K562 (cell line): ENCODE results near the gene GATA1. TPM values are rescaled to one million over a fixed set of nuclear protein-coding genes. Genes with fewer than 3 reads are reported as not detected.

Experiments used
- BRD4 ChIP-seq: fragments of 200-600 bp; sonication (generic); IDR thresholded peaks from 2 replicates; pipeline ENCODE4 v1.6.1; 2017; ENCODE audit warnings: inconsistent platforms
- GABPB2 ChIP-seq: fragments of 250-450 bp; sonication (Bioruptor Pico); conservative IDR thresholded peaks from 2 replicates; pipeline ENCODE4 v1.5.1; 2021; ENCODE audit warnings: mild to moderate bottlenecking
- HDGF ChIP-seq: fragments of 450-650 bp; IDR thresholded peaks from 2 replicates; pipeline ENCODE4 v1.6.1; 2016
- MCM3 ChIP-seq: fragments of 450-650 bp; IDR thresholded peaks from 2 replicates; pipeline ENCODE4 v1.6.1; 2016
- MLX ChIP-seq, 2 experiments: fragments of 450-650 bp in 1 of 2; sonication (generic) in 1 of 2; formaldehyde crosslinking; conservative IDR thresholded peaks; 2 replicates each; pipeline versions ENCODE4 v1.4.0 to v1.8.1; 2020 to 2022; ENCODE audit warnings: mild to moderate bottlenecking in 1 of 2, missing genetic modification reagents in 1 of 2
- RNF219 ChIP-seq: fragments of 250-450 bp; sonication (Bioruptor Pico); IDR thresholded peaks from 2 replicates; pipeline ENCODE4 v1.5.0; 2022; ENCODE audit warnings: mild to moderate bottlenecking
- SMAD2 ChIP-seq: fragments of 150-350 bp; IDR thresholded peaks from 2 replicates; pipeline ENCODE4 v1.6.1; 2014; ENCODE audit warnings: low read depth, mild to moderate bottlenecking, low read length
- STAT5A ChIP-seq: IDR thresholded peaks from 2 replicates; pipeline ENCODE4 v1.6.1; 2012; ENCODE audit warnings: low read length, inconsistent platforms, borderline replicate concordance
- YY1 ChIP-seq, 3 experiments: IDR thresholded peaks; 2 replicates each; pipeline ENCODE4 v1.6.1; 2011; ENCODE audit warnings: low read length in 2 of 3, mild to moderate bottlenecking in 2 of 3, moderate library complexity in 2 of 3, borderline replicate concordance in 1 of 3, control low read depth in 1 of 3, low read depth in 1 of 3; ENCODE audit not compliant: insufficient read depth in 3 of 3, insufficient replicate concordance in 2 of 3, control insufficient read depth in 1 of 3, insufficient read length in 1 of 3; ENCODE audit errors: extremely low read depth in 1 of 3
- ZBTB11 ChIP-seq, 3 experiments: fragments of 200-800 bp in 1 of 3; fragments of 250-450 bp in 1 of 3; fragments of 450-650 bp in 1 of 3; sonication (Bioruptor Pico) in 1 of 3; sonication (Bioruptor generic) in 1 of 3; formaldehyde crosslinking in 1 of 3; IDR thresholded peaks; 2 replicates each; pipeline versions ENCODE4 v1.6.1 to v1.8.0; 2016 to 2022; ENCODE audit warnings: mild to moderate bottlenecking in 2 of 3, missing genetic modification characterization in 2 of 3, missing compliant biosample characterization in 1 of 3, moderate library complexity in 1 of 3
- ZNF146 ChIP-seq: IDR thresholded peaks from one replicate; pipeline ENCODE4 v1.6.1; 2018; ENCODE audit warnings: missing compliant biosample characterization; ENCODE audit not compliant: unreplicated experiment
- ZNF764 ChIP-seq: fragments of 250-450 bp; sonication (Bioruptor Pico); IDR thresholded peaks from 2 replicates; pipeline ENCODE4 v1.4.0; 2020; ENCODE audit warnings: low read depth, mild to moderate bottlenecking, moderate library complexity
- polyA plus RNA-seq, 8 experiments: library from polyadenylated mRNA; depleted of rRNA in 4 of 8; stranded (reverse) in 5 of 8; unstranded in 3 of 8; fragments of >200 nt; fragmentation: Nextera tagmentation in 2 of 8; fragmentation: Illumina TruSeq in 1 of 8; extraction: Ambion mirVana in 2 of 8; extraction: Trizol in 1 of 8; gene quantifications; 2 replicates each; pipeline versions ENCODE4 v1.2.1 to v1.2.3, GENCODE V29; 2011 to 2014; ENCODE audit warnings: inconsistent platforms in 1 of 8, missing spikeins in 1 of 8
- total RNA-seq, 7 experiments: library from RNA; depleted of rRNA in 6 of 7; stranded (reverse); fragments of >200 nt in 6 of 7; fragmentation: Illumina TruSeq in 2 of 7; extraction: Trizol in 2 of 7; gene quantifications; 2 replicates each; pipeline versions ENCODE4 v1.2.1 to v1.2.3, GENCODE V29; 2011 to 2021; ENCODE audit warnings: low replicate concordance in 1 of 7
- TF ChIP-seq, protein P1 (sequence below): fragments of 450-650 bp; IDR thresholded peaks from 2 replicates; pipeline ENCODE4 v1.6.1; 2016
- TF ChIP-seq, protein P2 (sequence below), 3 experiments: fragments of 200-800 bp in 1 of 3; sonication (Bioruptor generic) in 1 of 3; sonication (generic) in 1 of 3; formaldehyde crosslinking in 1 of 3; IDR thresholded peaks; 2 replicates each; pipeline versions ENCODE4 v1.6.1 to v1.8.0; 2016 to 2022; ENCODE audit warnings: mild to moderate bottlenecking in 2 of 3, missing compliant biosample characterization in 2 of 3, missing genetic modification characterization in 2 of 3, missing genetic modification reagents in 1 of 3
- TF ChIP-seq, protein P3 (sequence below): fragments of 450-650 bp; conservative IDR thresholded peaks from 2 replicates; pipeline ENCODE4 v1.6.1; 2016; ENCODE audit warnings: missing genetic modification characterization, low read depth, mild to moderate bottlenecking, missing compliant biosample characterization, moderate library complexity

Gene GATA1
- total and polyA plus RNA-seq, 9 of the 15 experiments (the other 6 are each of a cell fraction or from before 2014, with no cell fraction given): 11.9 to 291 (median 116) TPM

GRCh38 chrX:48794911-48795515 lies 8.6 kb downstream of the GATA1 start (continued):
- TF ChIP-seq MLX (CRISPR knock-in tag; conservative IDR thresholded peaks at IDR 0.05): no peak
- TF ChIP-seq, protein P1, sequence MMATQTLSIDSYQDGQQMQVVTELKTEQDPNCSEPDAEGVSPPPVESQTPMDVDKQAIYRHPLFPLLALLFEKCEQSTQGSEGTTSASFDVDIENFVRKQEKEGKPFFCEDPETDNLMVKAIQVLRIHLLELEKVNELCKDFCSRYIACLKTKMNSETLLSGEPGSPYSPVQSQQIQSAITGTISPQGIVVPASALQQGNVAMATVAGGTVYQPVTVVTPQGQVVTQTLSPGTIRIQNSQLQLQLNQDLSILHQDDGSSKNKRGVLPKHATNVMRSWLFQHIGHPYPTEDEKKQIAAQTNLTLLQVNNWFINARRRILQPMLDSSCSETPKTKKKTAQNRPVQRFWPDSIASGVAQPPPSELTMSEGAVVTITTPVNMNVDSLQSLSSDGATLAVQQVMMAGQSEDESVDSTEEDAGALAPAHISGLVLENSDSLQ: no peak
- 0 out of 2 replicates have a peak, but pooled peaks have one; percentile 3 for TF ChIP-seq HDGF
- no peak; the same call in 1 of the 2 replicates for TF ChIP-seq STAT5A
- no peak for TF ChIP-seq ZNF764 (CRISPR knock-in tag)
- TF ChIP-seq BRD4: no peak
- no peak for TF ChIP-seq GABPB2
- TF ChIP-seq, protein P2, sequence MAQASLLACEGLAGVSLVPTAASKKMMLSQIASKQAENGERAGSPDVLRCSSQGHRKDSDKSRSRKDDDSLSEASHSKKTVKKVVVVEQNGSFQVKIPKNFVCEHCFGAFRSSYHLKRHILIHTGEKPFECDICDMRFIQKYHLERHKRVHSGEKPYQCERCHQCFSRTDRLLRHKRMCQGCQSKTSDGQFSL (CRISPR knock-in tag; IDR thresholded peaks at IDR 0.05): peak; percentile 83
- TF ChIP-seq, protein P2 (tag; IDR thresholded peaks at IDR 0.05): peak in 1 of 2 experiments; percentile 27; a peak in 1 of 4 replicates
- TF ChIP-seq ZNF146: no peak
- TF ChIP-seq YY1 (IDR thresholded peaks at IDR 0.05; ENCODE audit: borderline replicate concordance in 1 of 3, control insufficient read depth in 1 of 3, extremely low read depth in 1 of 3, insufficient read depth in 3 of 3, insufficient read length in 1 of 3, insufficient replicate concordance in 2 of 3, low read depth in 1 of 3, low read length in 2 of 3): peak in 1 of 3 experiments; percentile 58
- no peak for TF ChIP-seq MCM3
- 0 out of 6 replicates have a peak, but pooled peaks of 1 of the 3 experiments have one; percentile 13 for TF ChIP-seq ZBTB11 (CRISPR knock-in tag; IDR thresholded peaks at IDR 0.05)
- no peak for TF ChIP-seq SMAD2
- TF ChIP-seq, protein P3, sequence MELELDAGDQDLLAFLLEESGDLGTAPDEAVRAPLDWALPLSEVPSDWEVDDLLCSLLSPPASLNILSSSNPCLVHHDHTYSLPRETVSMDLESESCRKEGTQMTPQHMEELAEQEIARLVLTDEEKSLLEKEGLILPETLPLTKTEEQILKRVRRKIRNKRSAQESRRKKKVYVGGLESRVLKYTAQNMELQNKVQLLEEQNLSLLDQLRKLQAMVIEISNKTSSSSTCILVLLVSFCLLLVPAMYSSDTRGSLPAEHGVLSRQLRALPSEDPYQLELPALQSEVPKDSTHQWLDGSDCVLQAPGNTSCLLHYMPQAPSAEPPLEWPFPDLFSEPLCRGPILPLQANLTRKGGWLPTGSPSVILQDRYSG (tag): no peak; the same call in 1 of the 2 replicates
- TF ChIP-seq RNF219: no peak
